ENCODE results near the gene CYBC1. TPM values are rescaled to one million over a fixed set of nuclear protein-coding genes. Genes with fewer than 3 reads are reported as not detected.

CYBC1 gene
- total RNA-seq, 1 donor from 2014 or later, result 31.3 TPM

GRCh38 chr17:82483836-82484235 is 33.3 kb upstream of the CYBC1 start:
- no peaks in the 10 kb centered on the region for H3K27me3 ChIP-seq (ENCODE audit: control insufficient read depth, insufficient read depth, low read length)
- H3K4me3 ChIP-seq (ENCODE audit: low read depth, low read length), result no peak overlapping the region
- H3K36me3 ChIP-seq (ENCODE audit: control insufficient read depth, insufficient read depth, low read length), result peaks cover 35% of the 10 kb centered on the region
- FAIRE-seq (no peak), DNase-seq (ENCODE audit: low read depth) (no peak)
- TF ChIP-seq, protein P1, sequence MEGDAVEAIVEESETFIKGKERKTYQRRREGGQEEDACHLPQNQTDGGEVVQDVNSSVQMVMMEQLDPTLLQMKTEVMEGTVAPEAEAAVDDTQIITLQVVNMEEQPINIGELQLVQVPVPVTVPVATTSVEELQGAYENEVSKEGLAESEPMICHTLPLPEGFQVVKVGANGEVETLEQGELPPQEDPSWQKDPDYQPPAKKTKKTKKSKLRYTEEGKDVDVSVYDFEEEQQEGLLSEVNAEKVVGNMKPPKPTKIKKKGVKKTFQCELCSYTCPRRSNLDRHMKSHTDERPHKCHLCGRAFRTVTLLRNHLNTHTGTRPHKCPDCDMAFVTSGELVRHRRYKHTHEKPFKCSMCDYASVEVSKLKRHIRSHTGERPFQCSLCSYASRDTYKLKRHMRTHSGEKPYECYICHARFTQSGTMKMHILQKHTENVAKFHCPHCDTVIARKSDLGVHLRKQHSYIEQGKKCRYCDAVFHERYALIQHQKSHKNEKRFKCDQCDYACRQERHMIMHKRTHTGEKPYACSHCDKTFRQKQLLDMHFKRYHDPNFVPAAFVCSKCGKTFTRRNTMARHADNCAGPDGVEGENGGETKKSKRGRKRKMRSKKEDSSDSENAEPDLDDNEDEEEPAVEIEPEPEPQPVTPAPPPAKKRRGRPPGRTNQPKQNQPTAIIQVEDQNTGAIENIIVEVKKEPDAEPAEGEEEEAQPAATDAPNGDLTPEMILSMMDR (IDR thresholded peaks at IDR 0.05; ENCODE audit: insufficient read depth, low read length, severe bottlenecking), result no peak

DNA sequence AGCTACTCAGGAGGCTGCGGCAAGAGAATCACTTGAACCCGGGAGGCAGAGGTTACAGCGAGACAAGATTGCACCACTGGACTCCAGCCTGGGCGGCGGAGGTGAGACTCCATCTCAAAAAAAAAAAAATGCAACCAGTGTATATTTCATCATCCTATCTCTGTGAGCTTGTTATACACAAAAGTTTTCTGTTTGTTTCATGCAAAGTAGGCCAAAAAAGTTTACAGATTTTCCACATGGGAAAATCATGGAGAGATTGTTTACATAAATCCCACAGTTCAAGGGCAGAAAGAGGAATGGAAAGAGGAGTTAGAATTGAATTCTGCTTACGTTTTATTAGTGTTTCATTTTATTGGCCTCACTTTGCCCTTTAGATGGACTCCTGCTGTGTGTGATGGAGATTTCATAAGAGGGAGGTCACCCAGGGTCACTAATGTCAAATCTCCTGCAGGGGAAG is 32.7 kb upstream of the CYBC1 start:
- TF ChIP-seq, protein P1 (IDR thresholded peaks at IDR 0.05; ENCODE audit: insufficient read depth, low read length, severe bottlenecking), result no peak
- FAIRE-seq, result no peak
- Histone ChIP-seq H3K27me3 (ENCODE audit: control insufficient read depth, insufficient read depth, low read length) (no peaks in the 10 kb centered on the region), H3K36me3 (ENCODE audit: control insufficient read depth, insufficient read depth, low read length) (peaks cover 40% of the 10 kb centered on the region), H3K4me3 (ENCODE audit: low read depth, low read length) (no peak overlapping the region)
- no peak for DNase-seq (ENCODE audit: low read depth)

DNA sequence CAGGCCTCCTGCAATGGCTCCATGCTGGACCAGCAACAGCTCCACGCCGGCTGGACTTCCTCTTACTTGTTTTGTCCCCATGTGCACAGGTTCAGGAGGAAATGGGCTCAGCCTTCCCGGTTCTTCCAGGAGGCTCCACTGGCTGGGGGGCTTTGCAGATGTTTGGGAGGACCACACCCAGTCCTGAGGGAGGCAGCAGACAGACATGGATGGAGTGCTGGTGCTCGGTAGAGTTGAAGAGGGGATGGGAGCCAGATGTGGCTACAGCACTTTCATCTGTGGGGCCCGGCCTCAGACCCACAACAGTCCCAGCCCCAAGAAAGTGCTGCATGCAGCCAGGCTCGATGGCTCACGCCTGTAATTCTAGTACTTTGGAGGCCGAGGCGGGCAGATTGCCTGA is 29.8 kb upstream of the CYBC1 start:
- TF ChIP-seq, protein P1 (IDR thresholded peaks at IDR 0.05; ENCODE audit: insufficient read depth, low read length, severe bottlenecking), result no peak
- H3K27me3 ChIP-seq (ENCODE audit: control insufficient read depth, insufficient read depth, low read length), result no peaks in the 10 kb centered on the region
- H3K36me3 ChIP-seq (ENCODE audit: control insufficient read depth, insufficient read depth, low read length), result peaks cover 29% of the 10 kb centered on the region
- H3K4me3 ChIP-seq (ENCODE audit: low read depth, low read length), result no peak overlapping the region
- DNase-seq (ENCODE audit: low read depth), result no peak
- FAIRE-seq, result no peak

GRCh38 chr17:82479602-82480001 is 29.1 kb upstream of the CYBC1 start:
- TF ChIP-seq, protein P1 (IDR thresholded peaks at IDR 0.05; ENCODE audit: insufficient read depth, low read length, severe bottlenecking), result no peak
- no peak for FAIRE-seq
- peaks cover 31% of the 10 kb centered on the region for H3K36me3 ChIP-seq (ENCODE audit: control insufficient read depth, insufficient read depth, low read length)

GRCh38 chr17:82477934-82478333 is 27.4 kb upstream of the CYBC1 start:
- TF ChIP-seq, protein P1 (IDR thresholded peaks at IDR 0.05; ENCODE audit: insufficient read depth, low read length, severe bottlenecking), result no peak
- FAIRE-seq (no peak), DNase-seq (ENCODE audit: low read depth) (no peak)
- Histone ChIP-seq H3K4me3 (ENCODE audit: low read depth, low read length) (no peak overlapping the region), H3K27me3 (ENCODE audit: control insufficient read depth, insufficient read depth, low read length) (no peaks in the 10 kb centered on the region), H3K36me3 (ENCODE audit: control insufficient read depth, insufficient read depth, low read length) (peaks cover 23% of the 10 kb centered on the region)

More at GRCh38 chr17:82479602-82480001, 29.1 kb upstream of the CYBC1 start:
- Histone ChIP-seq H3K4me3 (ENCODE audit: low read depth, low read length) (no peak overlapping the region), H3K27me3 (ENCODE audit: control insufficient read depth, insufficient read depth, low read length) (no peaks in the 10 kb centered on the region)
- DNase-seq (ENCODE audit: low read depth), result no peak

DNA sequence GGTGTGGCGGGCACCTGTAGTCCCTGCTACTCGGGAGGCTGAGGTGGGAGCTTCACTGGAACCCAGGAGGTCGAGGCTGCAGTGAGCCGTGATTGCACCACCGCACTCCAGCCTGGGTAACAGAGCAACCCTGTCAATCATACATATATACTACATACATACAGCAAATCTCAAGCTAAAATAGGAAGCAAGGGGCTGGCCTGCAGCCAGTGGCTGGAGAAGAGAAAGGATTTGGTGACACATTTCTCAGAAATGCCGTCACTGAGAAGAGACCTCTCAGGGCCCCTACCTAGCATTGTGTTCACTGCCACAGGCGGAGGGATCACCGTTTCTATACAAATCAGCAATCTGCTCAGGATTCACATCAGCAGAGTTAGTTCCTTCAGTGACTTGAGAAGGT is 24.9 kb upstream of the CYBC1 start:
- no peak overlapping the region for H3K4me3 ChIP-seq (ENCODE audit: low read depth, low read length)
- no peaks in the 10 kb centered on the region for H3K27me3 ChIP-seq (ENCODE audit: control insufficient read depth, insufficient read depth, low read length)
- FAIRE-seq (no peak), DNase-seq (ENCODE audit: low read depth) (no peak)
- peaks cover 20% of the 10 kb centered on the region for H3K36me3 ChIP-seq (ENCODE audit: control insufficient read depth, insufficient read depth, low read length)
- TF ChIP-seq, protein P1 (IDR thresholded peaks at IDR 0.05; ENCODE audit: insufficient read depth, low read length, severe bottlenecking), result no peak

All from bronchial epithelial cell (primary cell).